Osteoblast (primary cell): ENCODE data around the gene PLEKHG4B. TPM values are rescaled to one million over a fixed set of nuclear protein-coding genes. Genes with fewer than 3 reads are reported as not detected.
"Not testable (repeated sequence)": the region's sequence is repeated elsewhere in the genome, so short reads cannot be mapped to it uniquely, and the experiment has no call there.

Experiments
- DNase-seq: peaks from one replicate; pipeline ENCODE4 v3.0.0; 2011; ENCODE audit warnings: low spot score, mixed read lengths; ENCODE audit not compliant: insufficient read length; ENCODE audit errors: missing footprints
- H2AFZ ChIP-seq: 2 replicates; pipeline ENCODE4 v1.6.0; 2011; ENCODE audit warnings: mild to moderate bottlenecking, low read length
- H3K27ac ChIP-seq: 2 replicates; pipeline ENCODE4 v1.5.1; 2011; ENCODE audit warnings: mild to moderate bottlenecking, low read depth, low read length, moderate library complexity
- H3K27me3 ChIP-seq: 2 replicates; pipeline ENCODE4 v1.6.0; 2012; ENCODE audit warnings: mild to moderate bottlenecking, control low read depth, inconsistent platforms, low read length, moderate library complexity; ENCODE audit not compliant: insufficient read depth
- H3K36me3 ChIP-seq: 2 replicates; pipeline ENCODE4 v1.5.1; 2011; ENCODE audit warnings: mild to moderate bottlenecking, low read length, control low read depth, moderate library complexity; ENCODE audit not compliant: insufficient read depth
- H3K4me1 ChIP-seq: 2 replicates; pipeline ENCODE4 v1.5.1; 2011; ENCODE audit warnings: mild to moderate bottlenecking, low read length, control low read depth, moderate library complexity; ENCODE audit not compliant: insufficient read depth
- H3K4me2 ChIP-seq: 2 replicates; pipeline ENCODE4 v1.6.0; 2011; ENCODE audit warnings: mild to moderate bottlenecking, low read length; ENCODE audit not compliant: insufficient read depth
- H3K4me3 ChIP-seq: fragments of 200-600 bp; sonication (generic); 3 replicates; pipeline ENCODE4 v1.5.1; 2012; ENCODE audit warnings: mild to moderate bottlenecking, low read length, inconsistent platforms; ENCODE audit not compliant: insufficient read depth
- H3K79me2 ChIP-seq: 2 replicates; pipeline ENCODE4 v1.6.0; 2012; ENCODE audit warnings: mild to moderate bottlenecking, low read length, control low read depth, inconsistent platforms; ENCODE audit not compliant: insufficient read depth
- H3K9me3 ChIP-seq: 2 replicates; pipeline ENCODE4 v1.5.1; 2011; ENCODE audit warnings: low read depth, low read length, control low read depth
- H4K20me1 ChIP-seq: 2 replicates; pipeline ENCODE4 v1.6.0; 2012; ENCODE audit warnings: mild to moderate bottlenecking, low read length, control low read depth; ENCODE audit not compliant: insufficient read depth
- total RNA-seq: library from RNA; depleted of rRNA; stranded (reverse); fragments of >200 nt; gene quantifications from 2 replicates; pipeline ENCODE4 v1.2.3, GENCODE V29; 2012
- TF ChIP-seq, protein P1 (sequence below): IDR thresholded peaks from 2 replicates; pipeline ENCODE4 v1.5.1; 2011; ENCODE audit warnings: mild to moderate bottlenecking, low read depth, low read length, moderate library complexity; ENCODE audit errors: extremely low read depth

PLEKHG4B gene, protein sequence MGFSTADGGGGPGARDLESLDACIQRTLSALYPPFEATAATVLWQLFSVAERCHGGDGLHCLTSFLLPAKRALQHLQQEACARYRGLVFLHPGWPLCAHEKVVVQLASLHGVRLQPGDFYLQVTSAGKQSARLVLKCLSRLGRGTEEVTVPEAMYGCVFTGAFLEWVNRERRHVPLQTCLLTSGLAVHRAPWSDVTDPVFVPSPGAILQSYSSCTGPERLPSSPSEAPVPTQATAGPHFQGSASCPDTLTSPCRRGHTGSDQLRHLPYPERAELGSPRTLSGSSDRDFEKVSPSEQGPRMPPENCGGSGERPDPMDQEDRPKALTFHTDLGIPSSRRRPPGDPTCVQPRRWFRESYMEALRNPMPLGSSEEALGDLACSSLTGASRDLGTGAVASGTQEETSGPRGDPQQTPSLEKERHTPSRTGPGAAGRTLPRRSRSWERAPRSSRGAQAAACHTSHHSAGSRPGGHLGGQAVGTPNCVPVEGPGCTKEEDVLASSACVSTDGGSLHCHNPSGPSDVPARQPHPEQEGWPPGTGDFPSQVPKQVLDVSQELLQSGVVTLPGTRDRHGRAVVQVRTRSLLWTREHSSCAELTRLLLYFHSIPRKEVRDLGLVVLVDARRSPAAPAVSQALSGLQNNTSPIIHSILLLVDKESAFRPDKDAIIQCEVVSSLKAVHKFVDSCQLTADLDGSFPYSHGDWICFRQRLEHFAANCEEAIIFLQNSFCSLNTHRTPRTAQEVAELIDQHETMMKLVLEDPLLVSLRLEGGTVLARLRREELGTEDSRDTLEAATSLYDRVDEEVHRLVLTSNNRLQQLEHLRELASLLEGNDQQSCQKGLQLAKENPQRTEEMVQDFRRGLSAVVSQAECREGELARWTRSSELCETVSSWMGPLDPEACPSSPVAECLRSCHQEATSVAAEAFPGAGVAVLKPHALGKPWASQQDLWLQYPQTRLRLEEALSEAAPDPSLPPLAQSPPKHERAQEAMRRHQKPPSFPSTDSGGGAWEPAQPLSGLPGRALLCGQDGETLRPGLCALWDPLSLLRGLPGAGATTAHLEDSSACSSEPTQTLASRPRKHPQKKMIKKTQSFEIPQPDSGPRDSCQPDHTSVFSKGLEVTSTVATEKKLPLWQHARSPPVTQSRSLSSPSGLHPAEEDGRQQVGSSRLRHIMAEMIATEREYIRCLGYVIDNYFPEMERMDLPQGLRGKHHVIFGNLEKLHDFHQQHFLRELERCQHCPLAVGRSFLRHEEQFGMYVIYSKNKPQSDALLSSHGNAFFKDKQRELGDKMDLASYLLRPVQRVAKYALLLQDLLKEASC (N-terminal part only)
- total RNA-seq = under 0.01 and 0.36 TPM in 2 replicates

DNA sequence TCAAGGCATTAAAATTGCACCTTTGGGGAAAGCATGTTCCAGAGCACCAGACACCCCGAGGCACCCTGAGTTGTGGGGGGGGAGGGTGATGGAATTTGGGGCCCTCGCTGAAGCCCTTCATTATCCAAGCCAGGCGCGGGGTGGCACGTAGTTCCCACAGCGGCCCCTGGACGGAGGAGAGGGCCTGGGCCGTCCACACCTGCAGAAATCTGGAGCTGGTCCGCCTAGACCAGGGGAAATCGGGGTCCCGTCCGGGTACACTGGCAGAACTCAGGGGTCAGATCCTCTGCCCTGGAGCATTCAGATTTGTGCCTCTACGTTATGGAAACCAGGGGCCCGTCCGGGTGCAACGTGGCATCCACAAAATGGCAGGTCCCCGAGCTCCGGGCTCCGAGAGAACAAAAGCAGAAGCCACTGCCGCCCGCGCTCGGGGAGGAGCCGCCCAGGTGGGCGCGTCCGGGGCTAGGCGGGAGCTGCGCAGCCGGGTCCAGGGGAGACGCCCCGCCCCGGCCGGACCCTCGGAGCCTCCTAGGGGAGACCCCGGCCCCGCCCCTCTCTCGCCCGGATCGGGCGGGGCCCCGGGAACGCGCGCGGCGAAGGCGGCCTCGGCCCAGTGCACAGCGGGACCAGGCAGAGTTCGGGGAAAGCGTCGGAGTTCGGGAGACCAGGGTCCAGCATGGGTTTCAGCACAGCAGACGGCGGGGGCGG is at the start of gene PLEKHG4B:
Gene PLEKHG4B (plus strand): TSS at position 613 of the 708 bp plus-strand sequence. CDS start 64 bp downstream, at position 677.
- Histone ChIP-seq H3K27ac (no peak within 1 kb of the TSS), H3K79me2 (no peaks in the 10 kb centered on the region), H2AFZ (no peak within 1 kb of the TSS), H3K27me3 (peaks cover 94% of the 10 kb centered on the region), H3K4me1 (no peaks in the 10 kb centered on the region), H3K4me2 (peak within 1 kb of the TSS; percentile 32), H3K36me3 (no peaks in the 10 kb centered on the region), H4K20me1 (no peaks in the 10 kb centered on the region), H3K9me3 (no peaks in the 10 kb centered on the region), H3K4me3 (peak within 1 kb of the TSS; percentile 25)
- TF ChIP-seq, protein P1, sequence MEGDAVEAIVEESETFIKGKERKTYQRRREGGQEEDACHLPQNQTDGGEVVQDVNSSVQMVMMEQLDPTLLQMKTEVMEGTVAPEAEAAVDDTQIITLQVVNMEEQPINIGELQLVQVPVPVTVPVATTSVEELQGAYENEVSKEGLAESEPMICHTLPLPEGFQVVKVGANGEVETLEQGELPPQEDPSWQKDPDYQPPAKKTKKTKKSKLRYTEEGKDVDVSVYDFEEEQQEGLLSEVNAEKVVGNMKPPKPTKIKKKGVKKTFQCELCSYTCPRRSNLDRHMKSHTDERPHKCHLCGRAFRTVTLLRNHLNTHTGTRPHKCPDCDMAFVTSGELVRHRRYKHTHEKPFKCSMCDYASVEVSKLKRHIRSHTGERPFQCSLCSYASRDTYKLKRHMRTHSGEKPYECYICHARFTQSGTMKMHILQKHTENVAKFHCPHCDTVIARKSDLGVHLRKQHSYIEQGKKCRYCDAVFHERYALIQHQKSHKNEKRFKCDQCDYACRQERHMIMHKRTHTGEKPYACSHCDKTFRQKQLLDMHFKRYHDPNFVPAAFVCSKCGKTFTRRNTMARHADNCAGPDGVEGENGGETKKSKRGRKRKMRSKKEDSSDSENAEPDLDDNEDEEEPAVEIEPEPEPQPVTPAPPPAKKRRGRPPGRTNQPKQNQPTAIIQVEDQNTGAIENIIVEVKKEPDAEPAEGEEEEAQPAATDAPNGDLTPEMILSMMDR = no peak
- DNase-seq = peak; percentile 81

DNA sequence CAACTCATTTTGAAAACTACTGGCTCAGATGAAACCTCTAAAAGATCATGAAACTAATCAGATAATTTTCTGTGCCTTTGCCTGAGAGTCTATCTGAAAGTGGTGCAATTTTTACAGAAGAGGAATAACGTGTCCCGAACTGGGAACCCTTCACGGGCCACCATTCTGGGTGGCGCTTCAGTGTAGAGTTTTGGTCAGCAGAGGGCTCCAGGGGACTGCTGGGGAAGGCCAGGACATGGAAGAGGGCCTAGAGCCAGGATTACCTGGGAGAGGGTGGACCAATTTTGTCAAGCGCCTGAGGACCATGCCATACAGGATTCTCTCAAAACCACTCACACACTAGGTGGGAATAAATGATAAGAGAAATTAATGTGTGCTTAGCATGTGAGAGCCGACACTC is 49.7 kb upstream of the PLEKHG4B start:
- Histone ChIP-seq H3K27ac (no peak overlapping the region), H3K4me1 (no peaks in the 10 kb centered on the region), H3K9me3 (no peaks in the 10 kb centered on the region), H3K4me3 (no peak overlapping the region), H3K36me3 (no peaks in the 10 kb centered on the region), H3K4me2 (no peak overlapping the region), H2AFZ (no peak overlapping the region), H3K27me3 (peaks cover 25% of the 10 kb centered on the region), H3K79me2 (no peaks in the 10 kb centered on the region), H4K20me1 (no peaks in the 10 kb centered on the region)
- TF ChIP-seq, protein P1 = peak; percentile 57
- peak; percentile 35 for DNase-seq

DNA sequence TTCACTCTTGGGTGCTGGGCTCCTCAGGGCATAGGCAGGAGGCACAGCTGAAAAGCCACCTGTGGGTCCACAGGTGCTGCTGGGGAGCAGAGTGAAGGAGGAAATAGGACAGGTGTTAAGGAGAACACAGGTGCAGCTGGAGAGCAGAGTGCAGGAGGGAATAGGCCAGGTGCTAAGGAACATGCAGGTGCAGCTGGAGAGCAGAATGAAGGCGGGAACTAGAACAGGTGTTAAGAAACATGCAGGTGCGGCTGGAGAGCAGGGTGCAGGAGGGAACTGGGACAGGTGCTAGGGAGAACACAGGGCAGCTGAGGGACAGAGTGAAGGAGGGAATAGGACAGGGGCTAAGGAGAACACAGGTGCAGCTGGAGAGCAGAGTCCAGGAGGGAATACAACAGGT is 43.8 kb upstream of the PLEKHG4B start:
- Histone ChIP-seq H2AFZ (no peak overlapping the region), H3K27me3 (peaks cover 17% of the 10 kb centered on the region), H3K4me1 (no peaks in the 10 kb centered on the region), H3K4me2 (no peak overlapping the region), H3K27ac (no peak overlapping the region), H3K79me2 (no peaks in the 10 kb centered on the region), H3K9me3 (no peaks in the 10 kb centered on the region), H3K36me3 (no peaks in the 10 kb centered on the region), H3K4me3 (no peak overlapping the region), H4K20me1 (no peaks in the 10 kb centered on the region)
- TF ChIP-seq, protein P1 = no peak
- no peak for DNase-seq

DNA sequence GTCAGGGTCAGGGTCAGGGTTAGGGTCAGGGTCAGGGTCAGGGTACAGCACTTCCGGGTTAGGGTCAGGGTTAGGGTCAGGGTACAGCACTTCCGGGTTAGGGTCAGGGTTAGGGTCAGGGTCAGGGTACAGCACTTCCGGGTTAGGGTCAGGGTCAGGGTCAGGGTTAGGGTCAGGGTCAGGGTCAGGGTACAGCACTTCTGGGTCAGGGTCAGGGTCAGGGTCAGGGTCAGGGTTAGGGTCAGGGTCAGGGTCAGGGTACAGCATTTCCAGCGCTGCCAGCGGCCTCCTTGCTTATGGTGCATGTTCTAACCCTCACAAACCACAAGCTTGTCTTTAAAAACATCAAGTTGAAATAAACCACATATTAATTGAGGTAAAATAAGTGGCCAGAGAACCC is 42.4 kb upstream of the PLEKHG4B start:
- not testable (repeated sequence) for H3K27ac ChIP-seq, H3K4me2 ChIP-seq, H3K79me2 ChIP-seq, H4K20me1 ChIP-seq, H3K4me1 ChIP-seq, H3K4me3 ChIP-seq, H2AFZ ChIP-seq, H3K36me3 ChIP-seq, H3K9me3 ChIP-seq, DNase-seq
- peaks cover 25% of the 10 kb centered on the region for H3K27me3 ChIP-seq
